ENCODE measurements around the gene CARHSP1. TPM values are rescaled to one million over a fixed set of nuclear protein-coding genes. Genes with fewer than 3 reads are reported as not detected.

The CARHSP1 gene
- total and polyA plus RNA-seq, 12 donors: 87.6 to 314 (median 194) TPM

DNA sequence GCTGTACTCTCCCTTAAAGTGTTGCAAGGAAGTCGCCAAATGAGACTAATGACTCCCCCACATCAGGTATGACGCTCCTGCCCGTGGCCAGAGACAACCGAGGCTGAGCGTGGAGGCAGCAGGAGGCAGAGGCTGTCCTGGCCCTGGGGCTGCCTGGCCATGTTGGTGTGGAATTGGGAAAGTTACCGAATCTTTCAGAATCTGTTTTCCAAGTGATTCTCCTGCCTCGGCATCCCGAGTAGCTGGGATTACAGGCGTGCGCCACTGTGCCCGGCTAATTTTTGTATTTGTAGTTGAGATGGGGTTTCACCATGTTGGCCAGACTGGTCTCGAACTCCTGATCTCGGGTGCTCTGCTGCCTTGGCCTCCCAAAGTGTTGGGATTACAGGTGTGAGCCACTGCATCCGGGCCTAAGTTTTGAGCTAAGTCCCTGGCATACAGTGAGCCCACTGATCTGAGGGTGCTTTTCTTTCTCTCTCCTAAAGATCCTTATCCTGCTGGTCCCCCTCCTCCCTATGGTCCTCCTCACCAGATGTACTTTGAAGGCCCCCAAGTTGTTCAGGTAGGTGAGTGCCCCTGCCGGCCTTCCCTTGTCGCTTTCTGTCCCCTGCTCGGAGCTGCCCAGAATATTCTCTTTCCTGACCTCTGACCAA, 14.0 kb upstream of the CARHSP1 start:
- Histone ChIP-seq H3K4me1 (replicated peaks in 1 of 2) (peaks cover 7 to 13% of the 10 kb centered on the region in 2 donors), H3K36me3 (replicated peaks in 1 of 2) (no peaks in the 10 kb centered on the region), H3K4me3 (no peak overlapping the region), H3K27ac (no peak overlapping the region), H3K27me3 (no peaks in the 10 kb centered on the region), H3K9me3 (replicated peaks in 1 of 3) (no peaks in the 10 kb centered on the region)
- DNase-seq: no peak
- TF ChIP-seq, protein P1, sequence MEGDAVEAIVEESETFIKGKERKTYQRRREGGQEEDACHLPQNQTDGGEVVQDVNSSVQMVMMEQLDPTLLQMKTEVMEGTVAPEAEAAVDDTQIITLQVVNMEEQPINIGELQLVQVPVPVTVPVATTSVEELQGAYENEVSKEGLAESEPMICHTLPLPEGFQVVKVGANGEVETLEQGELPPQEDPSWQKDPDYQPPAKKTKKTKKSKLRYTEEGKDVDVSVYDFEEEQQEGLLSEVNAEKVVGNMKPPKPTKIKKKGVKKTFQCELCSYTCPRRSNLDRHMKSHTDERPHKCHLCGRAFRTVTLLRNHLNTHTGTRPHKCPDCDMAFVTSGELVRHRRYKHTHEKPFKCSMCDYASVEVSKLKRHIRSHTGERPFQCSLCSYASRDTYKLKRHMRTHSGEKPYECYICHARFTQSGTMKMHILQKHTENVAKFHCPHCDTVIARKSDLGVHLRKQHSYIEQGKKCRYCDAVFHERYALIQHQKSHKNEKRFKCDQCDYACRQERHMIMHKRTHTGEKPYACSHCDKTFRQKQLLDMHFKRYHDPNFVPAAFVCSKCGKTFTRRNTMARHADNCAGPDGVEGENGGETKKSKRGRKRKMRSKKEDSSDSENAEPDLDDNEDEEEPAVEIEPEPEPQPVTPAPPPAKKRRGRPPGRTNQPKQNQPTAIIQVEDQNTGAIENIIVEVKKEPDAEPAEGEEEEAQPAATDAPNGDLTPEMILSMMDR (IDR thresholded peaks at IDR 0.05): no peak
- TF ChIP-seq POLR2A (IDR thresholded peaks at IDR 0.05): no peak
- WGBS, 4 donors: 79 to 92% (median 87%) methylated on average over 15 to 17 of the region's 17 CpGs
- intact Hi-C loops (cut with DNase I): loop anchor here (5.0 to 10.0 kb wide), 4 partner anchors 91 to 316 kb away; no protein-coding TSS in a partner anchor

DNA sequence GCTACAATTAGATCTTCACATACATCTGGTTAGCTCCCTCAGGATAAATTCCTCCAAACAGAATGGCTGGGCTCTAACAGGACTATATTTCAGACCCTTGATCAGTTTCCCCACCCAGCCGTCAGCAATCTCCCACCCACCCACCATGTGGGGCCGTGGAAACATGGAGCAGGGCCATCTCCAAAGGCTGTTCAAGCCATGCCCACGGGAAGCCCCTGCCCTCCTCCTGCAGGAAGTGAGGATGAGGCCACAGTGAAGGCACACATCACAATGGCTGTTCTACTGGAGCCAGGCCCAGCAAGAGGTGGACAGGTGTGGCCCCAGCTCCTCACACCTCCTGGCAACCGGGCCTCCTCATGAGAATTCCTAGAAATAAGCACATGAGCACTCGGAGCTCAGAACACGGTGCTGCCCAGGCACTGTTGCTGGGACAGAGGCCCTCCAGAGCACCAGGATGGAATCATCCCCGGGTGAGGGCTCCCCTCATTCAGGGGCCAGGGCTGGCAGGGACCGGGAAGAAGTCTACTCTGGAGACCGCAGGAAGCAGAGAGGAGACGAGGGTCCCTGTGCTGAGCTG, 13.3 kb upstream of the CARHSP1 start, which contains the start of gene LITAFD:
Gene LITAFD, plus strand, starts transcription at position 311 of the 577 bp plus-strand sequence. CDS start 2,005 bp downstream, outside the sequence.
- intact Hi-C loops (cut with DNase I): loop anchor here (5.0 to 10.0 kb wide), 4 partner anchors 90 to 315 kb away; no protein-coding TSS in a partner anchor
- 71 to 100% (median 75%) methylated on average over 5 to 10 of the region's 10 CpGs for WGBS, 4 donors
- H3K27ac ChIP-seq: no peak within 1 kb of the TSS

DNA sequence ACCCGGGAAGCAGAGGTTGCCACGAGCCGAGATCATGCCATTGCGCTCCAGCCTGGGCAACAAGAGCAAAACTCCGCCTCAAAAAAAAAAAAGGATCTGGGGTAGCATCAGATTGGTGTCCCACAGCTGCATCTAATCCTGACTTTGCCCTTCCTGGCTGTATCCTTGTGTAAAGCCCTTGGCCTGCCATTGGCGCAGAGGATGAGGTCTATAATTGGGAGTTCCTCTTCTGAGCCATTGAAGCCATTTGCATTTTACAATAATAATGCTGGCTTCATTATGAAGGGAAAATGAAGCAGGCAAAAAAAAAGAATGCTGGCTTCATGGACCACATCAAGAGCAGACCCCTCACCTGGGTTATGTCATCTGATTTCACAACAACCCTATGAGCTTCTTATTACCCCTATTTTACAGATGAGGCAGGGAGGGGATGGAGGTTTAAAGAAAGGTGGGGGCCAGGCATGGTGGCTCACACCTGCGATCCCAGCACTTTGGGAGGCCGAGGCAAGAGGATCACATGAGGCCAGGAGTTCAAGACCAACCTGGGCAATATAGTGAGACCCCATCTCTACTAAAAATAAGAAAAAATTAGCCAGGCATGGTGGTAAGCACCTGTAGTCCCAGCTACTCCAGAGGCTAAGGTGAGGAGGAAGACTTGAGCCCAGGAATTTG, 12.2 kb upstream of the CARHSP1 start:
- H3K9me3 ChIP-seq (replicated peaks in 1 of 3): no peaks in the 10 kb centered on the region
- H3K4me1 ChIP-seq (replicated peaks in 1 of 2): peaks cover 3 to 6% of the 10 kb centered on the region in 2 donors
- H3K4me3 ChIP-seq: no peak overlapping the region
- H3K36me3 ChIP-seq (replicated peaks in 1 of 2): no peaks in the 10 kb centered on the region
- no peak overlapping the region for H3K27ac ChIP-seq
- TF ChIP-seq, protein P1 (IDR thresholded peaks at IDR 0.05): no peak
- no peak for TF ChIP-seq POLR2A (IDR thresholded peaks at IDR 0.05)
- 78 to 86% (median 80%) methylated on average over 6 to 8 of the region's 8 CpGs for WGBS, 4 donors
- no peaks in the 10 kb centered on the region for H3K27me3 ChIP-seq
- intact Hi-C loops (cut with DNase I): loop anchor here (5.0 to 10.0 kb wide), 4 partner anchors 89 to 314 kb away; no protein-coding TSS in a partner anchor
- DNase-seq: no peak

More for the DNA sequence above, 13.3 kb upstream of the CARHSP1 start, which contains the start of gene LITAFD:
- Histone ChIP-seq H3K36me3 (replicated peaks in 1 of 2) (no peaks in the 10 kb centered on the region), H3K27me3 (no peaks in the 10 kb centered on the region), H3K9me3 (replicated peaks in 1 of 3) (no peaks in the 10 kb centered on the region), H3K4me3 (no peak within 1 kb of the TSS), H3K4me1 (replicated peaks in 1 of 2) (peaks cover 7 to 12% of the 10 kb centered on the region in 2 donors)
- TF ChIP-seq POLR2A (IDR thresholded peaks at IDR 0.05): no peak
- TF ChIP-seq, protein P1 (IDR thresholded peaks at IDR 0.05): no peak
- no peak for DNase-seq

DNA sequence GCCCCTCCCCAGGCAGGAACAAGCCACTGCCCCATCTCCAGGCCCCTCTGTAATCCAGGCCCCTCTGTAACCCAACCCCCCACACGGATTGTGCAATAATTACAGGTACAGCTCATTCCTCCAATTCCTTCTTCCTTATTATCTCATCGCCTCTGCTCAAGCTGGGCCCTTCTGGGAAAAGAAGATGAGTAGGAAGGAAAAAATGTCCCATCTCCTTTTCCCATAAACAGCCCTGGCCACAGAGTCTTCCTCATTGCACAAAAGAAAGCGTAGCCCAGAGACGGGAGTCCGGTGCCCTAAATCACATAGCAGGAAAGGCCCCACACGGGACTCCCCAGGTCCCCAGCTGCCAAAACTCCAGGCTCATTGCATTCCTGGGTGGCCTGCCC, 9.7 kb upstream of the CARHSP1 start:
- no peaks in the 10 kb centered on the region for H3K27me3 ChIP-seq
- TF ChIP-seq, protein P1 (IDR thresholded peaks at IDR 0.05): no peak
- TF ChIP-seq POLR2A (IDR thresholded peaks at IDR 0.05): no peak
- H3K9me3 ChIP-seq (replicated peaks in 1 of 3): no peaks in the 10 kb centered on the region
- no peaks in the 10 kb centered on the region for H3K4me1 ChIP-seq (replicated peaks in 1 of 2)
- no peaks in the 10 kb centered on the region for H3K36me3 ChIP-seq (replicated peaks in 1 of 2)
- intact Hi-C loops (cut with DNase I): loop anchor here (5.0 kb wide), 2 partner anchors 56 to 81 kb away; partner anchors contain the start of genes PMM2 (in 1 of the 2) and TMEM186 (in 1 of the 2)
- no peak overlapping the region for H3K4me3 ChIP-seq
- 66 to 75% (median 69%) methylated on average over 6 of the region's 6 CpGs for WGBS, 4 donors
- DNase-seq: no peak
- no peak overlapping the region for H3K27ac ChIP-seq
